ENCODE results near the gene ALOX5AP.

ALOX5AP gene
- total RNA-seq, result 78.2 to 106 reads per million in 2 donors

- DNase-seq, result no peak
Observed at GRCh38 chr13:30735025-30735871, at the start of gene ALOX5AP. Gene ALOX5AP (plus strand): TSS chr13:30735543. CDS start chr13:30735606, 63 bp downstream.

- no peak for DNase-seq
Observed at GRCh38 chr13:30685987-30686386, 49.4 kb upstream of the ALOX5AP start.

DNA sequence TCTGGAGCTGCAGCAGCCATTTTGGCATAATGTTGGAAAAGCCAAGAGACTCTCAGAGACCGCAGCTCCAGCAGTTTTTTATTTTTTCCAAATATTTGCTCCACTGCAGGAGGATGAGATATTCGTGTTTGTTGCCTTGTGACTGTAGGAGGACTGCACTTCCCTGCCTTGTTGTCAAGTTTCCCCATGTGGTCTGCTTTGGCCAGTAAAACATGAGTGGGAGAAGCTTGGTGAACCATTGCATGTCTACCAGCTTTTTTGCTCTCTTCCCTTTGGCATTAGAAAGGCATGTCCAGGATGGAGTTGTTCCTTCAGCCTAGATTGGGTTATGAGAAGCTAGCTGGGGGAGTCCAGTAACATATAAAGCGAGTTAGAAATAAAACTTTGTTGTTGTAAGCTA is 47.7 kb upstream of the ALOX5AP start:
- no peak for DNase-seq

DNA sequence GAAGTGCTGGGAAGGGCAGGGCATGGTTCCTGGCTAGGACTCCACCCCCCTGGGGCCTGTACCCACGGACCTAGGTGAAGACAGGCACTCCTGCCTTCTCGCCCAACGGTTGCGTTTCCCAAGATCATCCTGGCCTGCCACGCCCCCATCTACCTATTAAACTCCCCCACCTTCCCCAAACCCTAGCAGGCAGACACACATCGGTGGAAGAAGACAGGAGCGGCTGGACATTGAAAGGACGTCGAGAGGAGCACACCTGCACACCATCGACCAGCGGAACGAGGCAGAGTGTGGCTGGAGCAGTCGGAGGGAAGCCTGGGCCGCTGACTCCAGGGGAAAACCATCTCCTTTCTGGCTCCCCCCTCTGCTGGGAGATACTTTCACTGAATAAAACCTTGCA is 45.6 kb upstream of the ALOX5AP start:
- DNase-seq, result no peak

- no peak for DNase-seq
Observed at GRCh38 chr13:30690282-30691188, 44.8 kb upstream of the ALOX5AP start.

DNA sequence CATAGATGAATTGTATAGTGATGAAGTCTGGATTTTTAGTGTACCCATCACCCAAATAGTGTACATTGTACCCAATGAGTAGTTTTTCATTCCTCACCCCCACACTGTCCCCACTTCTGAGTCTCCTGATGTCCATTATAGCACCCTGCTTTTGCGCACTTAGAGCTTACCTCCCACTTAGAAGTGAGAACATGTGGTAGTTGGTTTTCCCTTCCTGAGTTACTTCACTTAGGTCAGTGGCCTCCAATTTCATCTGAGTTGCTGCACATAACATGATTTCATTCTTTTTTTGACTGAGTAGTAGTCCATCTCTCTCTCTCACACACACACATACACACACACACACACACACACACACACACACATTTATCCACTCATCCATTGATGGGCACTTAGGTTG is 43.2 kb upstream of the ALOX5AP start:
- DNase-seq, result no peak

GRCh38 chr13:30696278-30697176 is 38.8 kb upstream of the ALOX5AP start:
- DNase-seq, result no peak

GRCh38 chr13:30697177-30697953 is 38.0 kb upstream of the ALOX5AP start:
- no peak for DNase-seq

DNA sequence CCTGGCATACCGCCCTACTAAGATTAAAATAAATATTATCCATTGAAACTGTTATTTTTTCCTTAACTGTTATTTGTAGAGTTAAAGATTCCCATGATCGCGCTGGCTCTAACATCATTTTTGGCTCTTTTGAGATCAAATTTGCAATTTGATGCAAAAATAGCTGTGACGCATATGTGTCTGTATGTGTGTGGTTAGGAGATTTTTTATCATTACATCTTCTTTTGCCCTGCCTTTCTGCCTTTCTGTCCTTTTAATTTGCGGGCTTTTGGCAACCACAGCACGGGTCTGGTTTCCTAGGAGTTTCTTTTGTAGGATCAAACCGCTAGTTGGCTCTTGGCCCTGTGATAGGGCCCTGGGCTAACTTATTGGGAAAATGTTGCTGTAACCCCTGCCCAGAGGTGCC is 37.3 kb upstream of the ALOX5AP start:
- no peak for DNase-seq

- no peak for DNase-seq
Observed at GRCh38 chr13:30698488-30699005, 36.8 kb upstream of the ALOX5AP start.

GRCh38 chr13:30700364-30700763 is 35.0 kb upstream of the ALOX5AP start:
- no peak for DNase-seq

DNA sequence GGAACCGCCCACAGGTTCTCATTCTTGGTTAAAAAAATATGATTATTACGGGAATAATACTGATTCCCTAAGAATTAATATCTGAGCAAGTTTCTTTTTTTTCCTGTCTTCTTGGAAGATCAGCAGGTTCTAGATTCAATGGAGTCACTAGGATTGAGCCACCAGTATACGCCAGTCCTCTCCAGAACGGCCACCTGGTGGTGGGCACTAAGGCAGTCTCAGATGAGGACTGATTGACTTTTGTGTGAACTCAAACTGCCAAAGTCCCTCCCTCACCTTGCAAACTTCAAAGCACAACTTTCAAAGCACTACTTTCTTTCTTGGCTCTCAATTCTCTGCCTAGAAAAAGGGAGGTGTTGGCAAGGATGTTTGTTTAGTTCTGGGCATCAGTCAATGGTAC is 33.3 kb upstream of the ALOX5AP start:
- DNase-seq, result no peak

DNA sequence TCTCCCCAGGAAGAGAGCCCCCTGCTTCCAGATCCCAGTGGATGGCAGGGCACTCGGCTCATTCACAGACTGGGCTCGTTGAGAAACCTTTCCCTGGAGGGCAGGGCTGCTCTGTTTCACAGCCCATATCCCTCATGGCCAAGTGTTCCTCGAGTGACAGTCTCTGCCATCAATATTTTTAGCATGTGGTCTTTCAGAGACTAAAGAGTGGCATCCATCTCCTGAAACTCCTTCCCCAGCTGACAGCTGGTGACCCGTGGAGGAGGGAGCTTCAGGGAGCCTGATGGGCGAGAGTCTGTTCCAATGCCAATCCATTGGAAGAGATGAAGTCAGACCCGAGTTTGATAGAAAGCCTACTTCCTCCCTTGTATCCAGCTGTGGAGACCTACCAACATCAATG is 30.7 kb upstream of the ALOX5AP start:
- no peak for DNase-seq

DNA sequence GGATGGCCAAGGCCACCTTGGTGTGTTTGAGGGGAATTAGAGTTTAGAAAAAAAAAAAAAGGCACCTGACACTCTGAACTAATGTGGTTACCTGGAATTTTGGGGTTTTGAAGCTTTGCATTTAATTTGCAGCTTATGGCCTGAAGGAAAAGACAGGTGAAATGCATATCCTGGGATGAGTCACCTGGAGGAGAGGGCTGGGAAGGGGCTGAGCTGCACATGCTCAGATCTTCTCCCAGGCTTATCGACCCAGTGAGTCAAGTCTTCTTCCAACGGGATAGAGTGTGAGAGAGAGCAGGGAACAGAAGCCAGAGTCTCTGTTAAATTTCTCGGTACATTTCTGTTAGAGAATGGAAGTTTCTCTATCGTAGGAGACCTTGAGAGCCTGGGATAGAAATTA is 29.7 kb upstream of the ALOX5AP start:
- no peak for DNase-seq

GRCh38 chr13:30708541-30708940 is 26.8 kb upstream of the ALOX5AP start:
- no peak for DNase-seq

GRCh38 chr13:30710442-30710841 is 24.9 kb upstream of the ALOX5AP start:
- DNase-seq, result no peak

GRCh38 chr13:30711375-30711774 is 24.0 kb upstream of the ALOX5AP start:
- no peak for DNase-seq

- no peak for DNase-seq
Observed at GRCh38 chr13:30711837-30712236, 23.5 kb upstream of the ALOX5AP start.

DNA sequence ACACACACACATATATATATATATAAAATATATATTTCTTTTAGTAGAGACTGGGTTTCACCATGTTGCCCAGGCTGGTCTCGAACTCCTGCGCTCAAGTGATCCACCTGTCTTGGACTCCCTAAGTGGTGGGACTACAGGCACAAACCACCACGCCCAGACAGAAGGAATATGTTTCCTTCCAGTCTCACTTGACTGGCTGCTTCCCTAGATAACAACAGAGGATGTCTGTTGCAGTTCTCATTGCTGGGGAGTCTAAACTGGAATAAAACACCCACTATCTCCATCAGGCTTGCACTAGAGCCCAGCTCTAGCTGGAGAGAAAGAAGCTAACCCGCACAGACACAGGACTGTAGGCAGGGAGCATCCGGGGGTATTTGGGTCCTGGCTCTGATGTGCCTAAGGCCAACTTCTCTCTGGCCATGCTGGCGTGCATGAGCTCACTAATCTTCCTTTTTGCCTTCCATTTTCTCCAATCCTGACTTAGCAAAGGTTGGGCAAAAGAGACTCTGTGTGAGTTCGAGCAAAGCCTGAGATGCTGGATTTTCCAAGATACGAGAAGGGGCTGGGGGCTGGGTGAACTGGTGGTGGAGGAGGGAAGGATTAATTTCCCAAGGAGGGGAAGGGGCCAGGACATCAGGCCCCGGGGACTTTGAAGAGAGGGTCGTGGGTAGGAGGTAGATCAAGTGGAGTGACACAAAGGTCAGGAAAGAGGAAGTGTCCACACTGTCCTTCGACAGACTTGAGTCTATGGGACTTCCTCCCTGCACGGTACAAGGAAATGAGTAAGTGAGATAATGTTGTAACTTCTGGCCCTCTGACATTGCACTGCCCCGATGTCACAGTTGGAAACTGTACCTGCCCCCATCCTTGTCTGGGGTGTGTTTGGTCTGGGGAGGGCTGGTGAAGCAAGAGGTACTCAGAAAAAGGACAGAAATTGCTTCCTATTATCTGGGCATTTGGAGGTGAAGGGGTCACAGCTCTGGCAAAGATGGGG is 22.5 kb upstream of the ALOX5AP start:
- DNase-seq, result no peak

- DNase-seq, result no peak
Observed at GRCh38 chr13:30714629-30715371, 20.5 kb upstream of the ALOX5AP start.

All from activated gamma-delta T cell (primary cell).